Measurements from ENCODE around the gene KCNAB1.

GRCh38 chr3:156183396-156183795 is 63.0 kb downstream of the KCNAB1 start:
- no peak for TF ChIP-seq CTCF (conservative IDR thresholded peaks at IDR 0.05 in 1 of 2, IDR thresholded peaks at IDR 0.05 in 1 of 2; ENCODE audit: low read depth in 1 of 2, low read length in 2 of 2)
- TF ChIP-seq EZH2 (IDR thresholded peaks at IDR 0.05; ENCODE audit: low read length, missing control alignments) = no peak

Measured in fibroblast of lung (primary cell).